HCT116 (cell line): Measurements from ENCODE around the gene LKAAEAR1. TPM values are rescaled to one million over a fixed set of nuclear protein-coding genes. Genes with fewer than 3 reads are reported as not detected.

Experiments used
- ATAC-seq: fragments of 200-7000 bp; cut with Tn5 transposase; 2 replicates; pipeline ENCODE4 v1.9.1; 2020; ENCODE audit warnings: mild to moderate bottlenecking, moderate library complexity
- BruUV-seq: library from RNA; stranded (reverse); fragments of 400-500 nt; replicated peaks from 2 replicates; lab custom pipeline; 2021; lab: Mats Ljungman, UMichigan
- CTCF ChIA-PET: fragments of 300-600 bp; sonication (Branson Sonifier 250); formaldehyde crosslinking; loops from one replicate; lab custom pipeline; 2021; ENCODE audit warnings: antibody characterized with exemption; lab: Charles Lee
- POLR2A ChIA-PET: fragments of 300-600, 350-600 bp; sonication (Branson Sonifier 250); formaldehyde crosslinking; loops from one replicate; lab custom pipeline; 2021; ENCODE audit warnings: antibody characterized with exemption; lab: Charles Lee
- RAD21 ChIA-PET, 2 experiments: fragments of 300-600 bp; sonication (Branson Sonifier 250); formaldehyde crosslinking; loops; one replicate each; lab custom pipeline; 2023; ENCODE audit warnings: low total read pairs in 2 of 2; ENCODE audit not compliant: uncharacterized antibody in 2 of 2, unreplicated experiment in 2 of 2, low non-redundant PET in 1 of 2; lab: Charles Lee
- DNase-seq: peaks from one replicate; pipeline ENCODE4 v3.0.0-alpha.2; 2010; ENCODE audit warnings: low read depth, low spot score
- H2AFZ ChIP-seq: fragments of 200-600 bp; shearing (Covaris generic), sonication (generic); 2 replicates; pipeline ENCODE4 v1.6.1; 2017; ENCODE audit warnings: low read depth, mixed run types, mixed read lengths, antibody characterized with exemption, low read length; ENCODE audit not compliant: poor library complexity, severe bottlenecking
- H3K27ac ChIP-seq: 2 replicates; pipeline ENCODE4 v1.5.1; 2012; ENCODE audit warnings: low read depth, low read length
- H3K27me3 ChIP-seq: fragments of 200-600 bp; sonication (generic); 2 replicates; pipeline ENCODE4 v1.6.1; 2016; ENCODE audit warnings: mixed run types, low read length, mixed read lengths; ENCODE audit not compliant: insufficient read depth
- H3K36me3 ChIP-seq, 2 experiments: fragments of 200-500 bp in 1 of 2; fragments of 200-600 bp in 1 of 2; sonication (Bioruptor generic) in 1 of 2; sonication (generic) in 1 of 2; 2 replicates each; pipeline versions ENCODE4 v1.5.1 to v1.6.1; 2014 to 2016; ENCODE audit warnings: low read length in 2 of 2, inconsistent platforms in 1 of 2, mixed read lengths in 1 of 2, mixed run types in 1 of 2; ENCODE audit not compliant: insufficient read depth in 2 of 2, control insufficient read depth in 1 of 2
- H3K4me1 ChIP-seq, 2 experiments: fragments of 200-600 bp in 1 of 2; sonication (generic) in 1 of 2; 2 replicates each; pipeline versions ENCODE4 v1.5.1 to v1.6.1; 2012 to 2017; ENCODE audit warnings: low read length in 2 of 2, inconsistent platforms in 1 of 2, mild to moderate bottlenecking in 1 of 2, mixed read lengths in 1 of 2, mixed run types in 1 of 2, moderate library complexity in 1 of 2; ENCODE audit not compliant: insufficient read depth in 2 of 2, control insufficient read depth in 1 of 2
- H3K4me2 ChIP-seq: fragments of 200-600 bp; sonication (generic); 2 replicates; pipeline ENCODE4 v1.6.1; 2017; ENCODE audit warnings: mixed run types, low read length, mixed read lengths
- H3K4me3 ChIP-seq, 2 experiments: fragments of 200-600 bp in 1 of 2; sonication (generic) in 1 of 2; replicated peaks in 1 of 2; 2 replicates each; pipeline ENCODE4 v1.5.1; 2011 to 2016; ENCODE audit warnings: low read length in 2 of 2, control low read depth in 1 of 2, low read depth in 1 of 2, mild to moderate bottlenecking in 1 of 2, mixed read lengths in 1 of 2, mixed run types in 1 of 2
- H3K79me2 ChIP-seq: fragments of 200-600 bp; sonication (generic); 2 replicates; pipeline ENCODE4 v1.6.1; 2017; ENCODE audit warnings: mild to moderate bottlenecking, mixed run types, low read length, moderate library complexity, mixed read lengths; ENCODE audit not compliant: insufficient read depth
- H3K9ac ChIP-seq: fragments of 200-600 bp; sonication (generic); 2 replicates; pipeline ENCODE4 v1.6.1; 2016; ENCODE audit warnings: low read length, mixed read lengths
- H3K9me2 ChIP-seq: fragments of 200-600 bp; sonication (generic), shearing (Covaris generic); 2 replicates; pipeline ENCODE4 v1.6.1; 2017; ENCODE audit warnings: mixed run types, mild to moderate bottlenecking, moderate library complexity; ENCODE audit not compliant: insufficient read depth
- H3K9me3 ChIP-seq, 2 experiments: fragments of 200-500 bp in 1 of 2; fragments of 200-600 bp in 1 of 2; sonication (Bioruptor generic) in 1 of 2; sonication (generic) in 1 of 2; 2 replicates each; pipeline ENCODE4 v1.6.1; 2014 to 2017; ENCODE audit warnings: low read length in 2 of 2, mixed read lengths in 2 of 2, inconsistent platforms in 1 of 2, low read depth in 1 of 2, mild to moderate bottlenecking in 1 of 2, mixed run types in 1 of 2, moderate library complexity in 1 of 2; ENCODE audit not compliant: control insufficient read depth in 1 of 2, insufficient read depth in 1 of 2
- H4K20me1 ChIP-seq: fragments of 200-600 bp; sonication (generic), shearing (Covaris generic); 2 replicates; pipeline ENCODE4 v1.6.1; 2017; ENCODE audit warnings: mixed run types, mild to moderate bottlenecking, moderate library complexity; ENCODE audit not compliant: insufficient read depth
- CBX3 ChIP-seq: IDR thresholded peaks from 2 replicates; pipeline ENCODE4 v1.6.1; 2012; ENCODE audit warnings: low read depth
- CEBPB ChIP-seq: IDR thresholded peaks from 2 replicates; pipeline ENCODE4 v1.6.1; 2012; ENCODE audit warnings: low read depth
- EGR1 ChIP-seq: IDR thresholded peaks from 2 replicates; pipeline ENCODE4 v1.6.1; 2012; ENCODE audit warnings: low read depth
- EZH2 ChIP-seq: fragments of 200-600 bp; sonication (generic); IDR thresholded peaks from 2 replicates; pipeline ENCODE4 v1.6.1; 2017; ENCODE audit warnings: antibody characterized with exemption, mixed run types
- EZH2phosphoT487 ChIP-seq: fragments of 200-600 bp; IDR thresholded peaks from 2 replicates; pipeline ENCODE4 v1.6.1; 2018; ENCODE audit warnings: antibody characterized with exemption, borderline replicate concordance
- FOSL1 ChIP-seq: IDR thresholded peaks from 2 replicates; pipeline ENCODE4 v1.6.1; 2012; ENCODE audit warnings: low read depth
- JUND ChIP-seq: IDR thresholded peaks from 2 replicates; pipeline ENCODE4 v1.6.1; 2012
- RAD21 ChIP-seq: IDR thresholded peaks from 2 replicates; pipeline ENCODE4 v1.6.1; 2012; ENCODE audit warnings: low read depth, mild to moderate bottlenecking
- SIN3A ChIP-seq: IDR thresholded peaks from 2 replicates; pipeline ENCODE4 v1.6.1; 2012; ENCODE audit warnings: low read depth
- SP1 ChIP-seq: IDR thresholded peaks from 2 replicates; pipeline ENCODE4 v1.6.1; 2012; ENCODE audit warnings: low read depth
- SRF ChIP-seq: IDR thresholded peaks from 2 replicates; pipeline ENCODE4 v1.6.1; 2012; ENCODE audit warnings: low read depth
- TCF7L2 ChIP-seq: IDR thresholded peaks from 2 replicates; pipeline ENCODE4 v1.7.0; 2011; ENCODE audit warnings: borderline replicate concordance, inconsistent platforms; ENCODE audit not compliant: insufficient read depth, insufficient read length; ENCODE audit errors: extremely low read depth
- YY1 ChIP-seq: IDR thresholded peaks from 2 replicates; pipeline ENCODE4 v1.6.1; 2011; ENCODE audit warnings: low read length, low read depth, moderate library complexity, mild to moderate bottlenecking; ENCODE audit not compliant: insufficient replicate concordance; ENCODE audit errors: extremely low read depth
- ZBTB33 ChIP-seq: IDR thresholded peaks from 2 replicates; pipeline ENCODE4 v1.6.1; 2011; ENCODE audit warnings: mild to moderate bottlenecking, low read length, moderate library complexity; ENCODE audit not compliant: insufficient replicate concordance; ENCODE audit errors: extremely low read depth
- ZFX ChIP-seq: fragments of 450-650 bp; IDR thresholded peaks from 2 replicates; pipeline ENCODE4 v1.6.1; 2017
- ZNF274 ChIP-seq: fragments of 200-500 bp; sonication (Bioruptor generic); IDR thresholded peaks from 2 replicates; pipeline ENCODE4 v1.6.1; 2014; ENCODE audit warnings: mild to moderate bottlenecking, low read depth, low read length, inconsistent platforms
- intact Hi-C: fragments of 100-400 bp; cut with micrococcal nuclease; formaldehyde crosslinking; loops from 2 replicates; pipeline ENCODE4 v1.10.0; 2022
- total RNA-seq: library from RNA; stranded (reverse); gene quantifications from one replicate; pipeline ENCODE4 v1.2.1, GENCODE V29; 2021; ENCODE audit not compliant: unreplicated experiment
- TF ChIP-seq, protein P1 (sequence below): IDR thresholded peaks from 2 replicates; pipeline ENCODE4 v1.6.1; 2012
- TF ChIP-seq, protein P2 (sequence below): IDR thresholded peaks from 2 replicates; pipeline ENCODE4 v1.6.1; 2012; ENCODE audit warnings: low read depth

Gene LKAAEAR1
- total RNA-seq, 1 experiment from 2014 or later = not detected

GRCh38 chr20:64076061-64076997 is 7.9 kb downstream of the LKAAEAR1 start:
- Histone ChIP-seq H2AFZ (no peak overlapping the region), H3K4me3 (no peak overlapping the region), H3K27me3 (no peaks in the 10 kb centered on the region), H3K36me3 (no peaks in the 10 kb centered on the region), H3K27ac (no peak overlapping the region), H3K79me2 (peaks cover 9% of the 10 kb centered on the region; the same call in 1 of the 2 replicates), H3K9me2 (no peaks in the 10 kb centered on the region), H3K4me2 (no peak overlapping the region), H4K20me1 (no peaks in the 10 kb centered on the region), H3K4me1 (peaks cover 9 to 14% of the 10 kb centered on the region in 2 experiments), H3K9ac (no peak overlapping the region), H3K9me3 (no peaks in the 10 kb centered on the region)
- intact Hi-C loops = no loop called here
- ATAC-seq (no peak), DNase-seq (no peak)
- ChIA-PET RAD21 (interaction anchor here in 1 of 2 experiments (0.6 kb wide), 1 partner anchor 538 kb away, joined by 5 read pairs; no protein-coding TSS in a partner anchor), CTCF (no interaction called here), POLR2A (interaction anchor here (1.8 kb wide), 1 partner anchor 14 kb away, joined by 5 read pairs; no protein-coding TSS in a partner anchor)
- TF ChIP-seq, protein P1, sequence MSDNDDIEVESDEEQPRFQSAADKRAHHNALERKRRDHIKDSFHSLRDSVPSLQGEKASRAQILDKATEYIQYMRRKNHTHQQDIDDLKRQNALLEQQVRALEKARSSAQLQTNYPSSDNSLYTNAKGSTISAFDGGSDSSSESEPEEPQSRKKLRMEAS = no peak
- no peak for TF ChIP-seq RAD21
- TF ChIP-seq JUND = no peak
- no peak for TF ChIP-seq ZBTB33
- TF ChIP-seq EZH2phosphoT487 = no peak
- no peak for TF ChIP-seq FOSL1
- TF ChIP-seq YY1 = no peak
- no peak for TF ChIP-seq SIN3A
- TF ChIP-seq CBX3 = no peak
- TF ChIP-seq, protein P2, sequence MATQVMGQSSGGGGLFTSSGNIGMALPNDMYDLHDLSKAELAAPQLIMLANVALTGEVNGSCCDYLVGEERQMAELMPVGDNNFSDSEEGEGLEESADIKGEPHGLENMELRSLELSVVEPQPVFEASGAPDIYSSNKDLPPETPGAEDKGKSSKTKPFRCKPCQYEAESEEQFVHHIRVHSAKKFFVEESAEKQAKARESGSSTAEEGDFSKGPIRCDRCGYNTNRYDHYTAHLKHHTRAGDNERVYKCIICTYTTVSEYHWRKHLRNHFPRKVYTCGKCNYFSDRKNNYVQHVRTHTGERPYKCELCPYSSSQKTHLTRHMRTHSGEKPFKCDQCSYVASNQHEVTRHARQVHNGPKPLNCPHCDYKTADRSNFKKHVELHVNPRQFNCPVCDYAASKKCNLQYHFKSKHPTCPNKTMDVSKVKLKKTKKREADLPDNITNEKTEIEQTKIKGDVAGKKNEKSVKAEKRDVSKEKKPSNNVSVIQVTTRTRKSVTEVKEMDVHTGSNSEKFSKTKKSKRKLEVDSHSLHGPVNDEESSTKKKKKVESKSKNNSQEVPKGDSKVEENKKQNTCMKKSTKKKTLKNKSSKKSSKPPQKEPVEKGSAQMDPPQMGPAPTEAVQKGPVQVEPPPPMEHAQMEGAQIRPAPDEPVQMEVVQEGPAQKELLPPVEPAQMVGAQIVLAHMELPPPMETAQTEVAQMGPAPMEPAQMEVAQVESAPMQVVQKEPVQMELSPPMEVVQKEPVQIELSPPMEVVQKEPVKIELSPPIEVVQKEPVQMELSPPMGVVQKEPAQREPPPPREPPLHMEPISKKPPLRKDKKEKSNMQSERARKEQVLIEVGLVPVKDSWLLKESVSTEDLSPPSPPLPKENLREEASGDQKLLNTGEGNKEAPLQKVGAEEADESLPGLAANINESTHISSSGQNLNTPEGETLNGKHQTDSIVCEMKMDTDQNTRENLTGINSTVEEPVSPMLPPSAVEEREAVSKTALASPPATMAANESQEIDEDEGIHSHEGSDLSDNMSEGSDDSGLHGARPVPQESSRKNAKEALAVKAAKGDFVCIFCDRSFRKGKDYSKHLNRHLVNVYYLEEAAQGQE = no peak
- TF ChIP-seq ZNF274 = no peak
- no peak for TF ChIP-seq EGR1
- no peak for TF ChIP-seq EZH2
- no peak for TF ChIP-seq ZFX
- TF ChIP-seq TCF7L2 = no peak
- TF ChIP-seq SRF = no peak
- no peak for TF ChIP-seq SP1
- TF ChIP-seq CEBPB = no peak
- BruUV-seq = no TSS peak
